ENCODE measurements around the gene CDK6.

CDK6 gene

GRCh38 chr7:92708111-92709042, 128.0 kb downstream of the CDK6 start:
- DNase-seq (ENCODE audit: low read depth): no peak

- no peak for DNase-seq (ENCODE audit: low read depth)
Observed at GRCh38 chr7:92707435-92707834, 128.9 kb downstream of the CDK6 start.

DNA sequence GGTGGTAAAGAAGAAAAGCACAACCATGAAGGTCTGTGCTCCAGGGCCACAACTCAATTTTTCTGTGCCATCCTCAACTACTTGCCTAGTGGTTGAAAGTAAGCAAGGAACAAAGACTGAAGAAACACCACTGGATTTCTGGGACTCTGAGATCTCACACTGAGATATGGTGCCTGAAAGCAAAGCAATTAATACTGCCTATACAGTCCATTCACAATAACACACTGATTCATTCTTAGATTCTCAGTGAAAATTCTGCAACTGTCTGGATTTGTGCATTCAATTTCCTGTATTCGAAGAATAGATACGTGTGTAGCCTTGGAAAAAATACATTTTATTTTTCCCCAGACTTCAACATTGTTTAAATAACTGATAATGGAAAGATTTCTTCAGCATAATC, 129.8 kb downstream of the CDK6 start:
- no peak for DNase-seq (ENCODE audit: low read depth)

DNA sequence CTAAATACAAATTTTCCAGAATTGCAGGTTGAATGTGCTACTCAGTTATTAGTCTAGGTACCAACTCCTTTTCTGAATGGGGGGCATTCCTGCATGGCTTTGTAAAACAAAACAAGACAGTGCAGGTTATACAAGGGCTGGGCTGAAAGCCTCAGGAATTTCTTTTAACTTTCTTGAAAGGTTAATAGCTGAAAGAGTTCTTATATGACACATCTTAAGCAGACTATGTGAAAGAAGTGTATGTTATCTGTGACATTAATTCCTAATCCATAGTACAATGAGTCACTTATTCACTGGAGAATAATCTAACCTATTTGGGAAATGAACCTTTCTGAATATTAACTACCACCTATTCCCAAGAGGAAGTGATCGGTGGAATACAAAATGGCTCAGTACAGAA, 130.5 kb downstream of the CDK6 start:
- DNase-seq (ENCODE audit: low read depth): no peak

- DNase-seq (ENCODE audit: low read depth): no peak
Observed at GRCh38 chr7:92704858-92705257, 131.5 kb downstream of the CDK6 start.

DNA sequence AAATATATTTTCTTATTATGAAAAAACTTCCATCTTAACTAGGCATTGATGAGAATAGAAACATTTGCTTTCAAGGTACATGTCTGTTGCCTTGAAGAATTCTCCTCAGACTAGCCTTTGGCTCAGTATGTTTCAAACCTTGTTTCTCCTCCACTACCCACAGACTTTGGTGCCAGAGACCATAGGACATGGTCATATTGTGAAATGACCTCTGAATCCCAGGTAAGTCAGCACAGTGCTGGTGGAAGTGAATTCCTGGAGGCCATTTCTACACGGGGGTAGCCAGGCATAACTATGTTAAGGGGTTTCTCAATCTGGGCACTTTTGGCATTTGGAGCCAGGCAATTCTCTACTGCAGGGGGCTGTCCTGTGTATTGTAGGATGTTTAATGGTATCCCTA, 133.8 kb downstream of the CDK6 start:
- DNase-seq (ENCODE audit: low read depth): no peak

DNA sequence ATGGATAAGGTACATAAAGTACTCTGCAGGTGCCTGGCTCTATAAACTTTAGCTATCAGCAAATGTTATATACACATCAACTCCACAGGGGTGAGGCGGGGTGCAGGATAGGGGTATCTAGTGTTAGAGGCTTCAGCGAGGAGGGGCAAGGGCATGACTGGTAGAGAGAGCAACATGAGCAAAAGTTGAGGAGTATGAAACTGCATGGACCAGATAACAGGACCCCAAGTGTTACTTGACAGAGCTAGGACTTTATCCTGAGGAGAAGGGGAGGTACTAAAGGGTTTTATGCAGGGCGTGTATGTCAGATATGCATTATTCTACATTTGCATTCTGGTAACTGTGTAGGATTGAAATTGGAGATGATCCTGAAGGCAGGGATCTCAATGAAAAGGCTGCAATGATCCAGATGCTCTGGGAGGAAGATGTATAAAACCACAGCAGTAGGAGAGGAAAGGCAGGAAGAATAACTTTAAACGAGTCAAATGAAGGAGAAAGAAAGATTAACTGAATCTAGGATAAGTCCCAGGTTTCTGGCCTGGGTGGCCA, 136.3 kb downstream of the CDK6 start:
- no peak for DNase-seq (ENCODE audit: low read depth)

DNA sequence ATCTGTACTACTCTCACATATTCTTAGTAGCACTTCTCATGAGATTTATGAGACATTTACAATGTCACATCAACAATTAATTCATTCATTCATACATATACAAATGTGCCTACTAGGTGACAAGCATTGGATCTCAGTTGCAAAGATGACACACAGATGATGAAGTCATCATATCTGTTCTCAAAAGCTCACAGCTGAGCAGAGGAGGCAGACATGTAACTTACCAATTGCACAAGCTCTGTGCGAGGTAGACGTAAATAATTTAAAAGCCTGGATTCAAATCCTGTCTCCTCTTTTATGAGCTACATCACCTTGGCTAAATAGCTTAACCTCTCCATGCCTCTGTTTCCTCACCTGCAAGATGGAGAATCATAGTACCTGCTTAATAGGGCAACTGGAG, 136.8 kb downstream of the CDK6 start:
- DNase-seq (ENCODE audit: low read depth): peak; percentile 71

- DNase-seq (ENCODE audit: low read depth): peak; percentile 91
Observed at GRCh38 chr7:92698237-92698841, 138.0 kb downstream of the CDK6 start.

DNA sequence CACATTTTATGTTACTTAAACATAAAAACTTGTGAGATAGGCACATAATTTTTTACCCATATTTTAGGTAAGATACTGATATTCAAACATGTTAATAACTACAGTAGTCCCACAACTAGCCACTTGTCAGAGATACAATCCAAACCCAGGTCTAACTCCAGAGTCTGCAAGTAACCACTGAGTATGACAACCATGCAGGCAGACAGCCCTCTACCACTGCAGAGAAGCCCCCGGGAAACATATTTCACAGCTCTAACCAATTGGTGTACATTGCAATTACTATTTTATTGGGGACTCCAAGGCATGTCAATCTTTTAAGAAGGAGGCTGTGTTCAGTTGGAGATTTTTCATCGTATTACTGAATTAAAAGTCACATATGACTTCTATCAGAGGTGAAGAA, 139.0 kb downstream of the CDK6 start:
- DNase-seq (ENCODE audit: low read depth): peak; percentile 28

GRCh38 chr7:92697012-92697411, 139.4 kb downstream of the CDK6 start:
- DNase-seq (ENCODE audit: low read depth): no peak

DNA sequence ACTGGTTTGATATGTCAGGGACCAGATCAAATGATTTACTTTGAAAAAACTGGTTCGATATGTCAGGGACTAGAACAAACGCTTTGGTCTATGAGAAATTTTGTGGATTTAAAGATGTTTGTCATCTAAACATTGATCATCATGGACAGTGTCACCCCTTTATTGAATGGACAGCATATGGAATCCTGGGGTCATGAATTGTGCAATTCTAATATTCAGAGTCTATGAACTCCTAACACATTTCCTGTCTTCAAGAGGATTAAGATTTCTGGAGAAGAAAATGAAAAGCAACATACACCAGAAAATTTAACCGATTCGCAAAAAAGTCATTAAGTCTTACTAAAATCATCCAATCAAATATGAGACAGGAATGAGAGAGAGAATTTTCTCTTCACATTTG, 139.8 kb downstream of the CDK6 start:
- DNase-seq (ENCODE audit: low read depth): peak; percentile 24

- DNase-seq (ENCODE audit: low read depth): peak; percentile 79
Observed at GRCh38 chr7:92695308-92696261, 140.8 kb downstream of the CDK6 start.

- DNase-seq (ENCODE audit: low read depth): no peak
Observed at GRCh38 chr7:92694211-92694610, 142.2 kb downstream of the CDK6 start.

- DNase-seq (ENCODE audit: low read depth): no peak
Observed at GRCh38 chr7:92693519-92693918, 142.9 kb downstream of the CDK6 start.

GRCh38 chr7:92691578-92691977, 144.8 kb downstream of the CDK6 start:
- peak; percentile 83 for DNase-seq (ENCODE audit: low read depth)

GRCh38 chr7:92685136-92686042, 151.0 kb downstream of the CDK6 start:
- no peak for DNase-seq (ENCODE audit: low read depth)

GRCh38 chr7:92684274-92684673, 152.1 kb downstream of the CDK6 start:
- no peak for DNase-seq (ENCODE audit: low read depth)

- DNase-seq (ENCODE audit: low read depth): no peak
Observed at GRCh38 chr7:92682903-92683539, 153.4 kb downstream of the CDK6 start.

- DNase-seq (ENCODE audit: low read depth): no peak
Observed at GRCh38 chr7:92682330-92682729, 154.0 kb downstream of the CDK6 start.

- no peak for DNase-seq (ENCODE audit: low read depth)
Observed at GRCh38 chr7:92681633-92682032, 154.7 kb downstream of the CDK6 start.
